ENCODE results near the gene ANKRD52. TPM values are rescaled to one million over a fixed set of nuclear protein-coding genes. Genes with fewer than 3 reads are reported as not detected.
A peak's percentile ranks its signal among the peaks of the same experiment; 100 is the strongest.

The ANKRD52 gene
- polyA plus RNA-seq, 1 donor (not counting 4 experiments of a cell fraction or from before 2014, with no cell fraction given): 14.0 TPM

DNA sequence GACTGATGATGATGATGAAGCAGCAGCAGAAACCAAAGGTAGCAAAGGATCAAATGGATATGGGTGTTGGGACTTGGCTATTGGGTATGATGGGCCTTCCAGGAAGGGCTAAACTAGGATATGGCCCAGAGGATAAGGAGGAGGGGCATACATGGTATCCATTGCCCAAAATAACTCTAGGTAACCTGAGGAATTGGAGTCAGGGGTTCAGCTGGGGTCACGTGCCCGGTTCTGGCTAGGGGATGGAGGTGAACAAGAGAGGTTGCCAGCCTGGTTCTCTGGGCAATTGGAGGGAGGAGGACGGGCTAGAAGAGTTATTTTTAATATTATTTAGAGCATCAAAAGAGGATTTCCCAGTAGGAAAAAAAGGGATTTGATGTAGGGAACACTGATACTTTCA is 2.7 kb upstream of the ANKRD52 start:
- no peak overlapping the region for H3K4me3 ChIP-seq (ENCODE audit: control insufficient read depth in 2 of 3, extremely low read depth in 1 of 3, insufficient read depth in 2 of 3, low read depth in 1 of 3, low read length in 3 of 3)
- H3K9me3 ChIP-seq (ENCODE audit: control insufficient read depth, low read depth, low read length): no peaks in the 10 kb centered on the region
- dilution Hi-C loops (cut with MboI; ENCODE audit: extremely low pct_ligation_motif_present, low sequenced_read_pairs): no loop called here
- peaks cover 4 to 5% of the 10 kb centered on the region in 2 experiments for H3K36me3 ChIP-seq (ENCODE audit: control insufficient read depth in 2 of 2, extremely low read depth in 1 of 2, insufficient read depth in 2 of 2, low read length in 2 of 2)
- H3K4me2 ChIP-seq (ENCODE audit: control insufficient read depth, extremely low read depth, insufficient read depth, low read depth, low read length): no peak overlapping the region
- peak overlapping the region; percentile 76 for H3K27ac ChIP-seq (ENCODE audit: control insufficient read depth, insufficient read depth, low read length)
- TF ChIP-seq EZH2 (IDR thresholded peaks at IDR 0.05; ENCODE audit: low read length): no peak
- TF ChIP-seq, protein P1, sequence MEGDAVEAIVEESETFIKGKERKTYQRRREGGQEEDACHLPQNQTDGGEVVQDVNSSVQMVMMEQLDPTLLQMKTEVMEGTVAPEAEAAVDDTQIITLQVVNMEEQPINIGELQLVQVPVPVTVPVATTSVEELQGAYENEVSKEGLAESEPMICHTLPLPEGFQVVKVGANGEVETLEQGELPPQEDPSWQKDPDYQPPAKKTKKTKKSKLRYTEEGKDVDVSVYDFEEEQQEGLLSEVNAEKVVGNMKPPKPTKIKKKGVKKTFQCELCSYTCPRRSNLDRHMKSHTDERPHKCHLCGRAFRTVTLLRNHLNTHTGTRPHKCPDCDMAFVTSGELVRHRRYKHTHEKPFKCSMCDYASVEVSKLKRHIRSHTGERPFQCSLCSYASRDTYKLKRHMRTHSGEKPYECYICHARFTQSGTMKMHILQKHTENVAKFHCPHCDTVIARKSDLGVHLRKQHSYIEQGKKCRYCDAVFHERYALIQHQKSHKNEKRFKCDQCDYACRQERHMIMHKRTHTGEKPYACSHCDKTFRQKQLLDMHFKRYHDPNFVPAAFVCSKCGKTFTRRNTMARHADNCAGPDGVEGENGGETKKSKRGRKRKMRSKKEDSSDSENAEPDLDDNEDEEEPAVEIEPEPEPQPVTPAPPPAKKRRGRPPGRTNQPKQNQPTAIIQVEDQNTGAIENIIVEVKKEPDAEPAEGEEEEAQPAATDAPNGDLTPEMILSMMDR (optimal IDR thresholded peaks at IDR 0.05 in 1 of 3, IDR thresholded peaks at IDR 0.05 in 1 of 3, conservative IDR thresholded peaks at IDR 0.05 in 1 of 3; ENCODE audit: extremely low read depth in 1 of 3, insufficient read depth in 2 of 3, low read length in 3 of 3): no peak
- H3K4me1 ChIP-seq (ENCODE audit: control insufficient read depth, extremely low read depth, insufficient read depth, low read length): peaks cover 36% of the 10 kb centered on the region
- no peaks in the 10 kb centered on the region for H3K27me3 ChIP-seq (ENCODE audit: control insufficient read depth, extremely low read depth, insufficient read depth, low read length)
- peaks cover 21% of the 10 kb centered on the region for H3K79me2 ChIP-seq (ENCODE audit: control insufficient read depth, insufficient read depth, low read length)
- DNase-seq (ENCODE audit: low read depth, low spot score) (no peak), FAIRE-seq (no peak)
- H4K20me1 ChIP-seq (ENCODE audit: control insufficient read depth, extremely low read depth, insufficient read depth, low read length): no peaks in the 10 kb centered on the region
- H2AFZ ChIP-seq (ENCODE audit: control insufficient read depth, low read length): no peak overlapping the region
- no peaks in the 10 kb centered on the region for H3K9me1 ChIP-seq (ENCODE audit: control insufficient read depth, extremely low read depth, insufficient read depth, low read length)
- H3K9ac ChIP-seq (ENCODE audit: control insufficient read depth, extremely low read depth, insufficient read depth, low read length): no peak overlapping the region

DNA sequence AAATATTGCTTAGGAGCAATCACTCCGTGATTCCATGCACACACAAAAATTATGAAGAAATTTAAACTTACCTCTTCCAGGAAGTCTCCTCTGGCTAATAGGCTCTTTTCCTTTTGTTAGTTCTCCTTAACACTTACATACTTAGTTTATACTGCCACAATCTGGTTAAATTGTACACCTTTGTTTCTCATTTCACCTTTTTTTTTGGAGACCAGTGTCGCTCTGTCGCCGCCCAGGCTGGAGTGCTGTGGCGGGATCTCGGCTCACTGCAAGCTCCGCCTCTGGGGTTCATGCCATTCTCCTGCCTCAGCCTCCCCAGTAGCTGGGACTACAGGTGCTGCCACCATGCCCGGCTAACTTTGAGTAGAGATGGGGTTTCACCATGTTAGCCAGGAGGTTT is 2.2 kb upstream of the ANKRD52 start:
- Histone ChIP-seq H2AFZ (ENCODE audit: control insufficient read depth, low read length) (no peak overlapping the region), H3K4me3 (ENCODE audit: control insufficient read depth in 2 of 3, extremely low read depth in 1 of 3, insufficient read depth in 2 of 3, low read depth in 1 of 3, low read length in 3 of 3) (no peak overlapping the region), H3K27ac (ENCODE audit: control insufficient read depth, insufficient read depth, low read length) (no peak overlapping the region), H3K9ac (ENCODE audit: control insufficient read depth, extremely low read depth, insufficient read depth, low read length) (no peak overlapping the region), H3K4me1 (ENCODE audit: control insufficient read depth, extremely low read depth, insufficient read depth, low read length) (peaks cover 36% of the 10 kb centered on the region), H3K27me3 (ENCODE audit: control insufficient read depth, extremely low read depth, insufficient read depth, low read length) (no peaks in the 10 kb centered on the region), H3K36me3 (ENCODE audit: control insufficient read depth in 2 of 2, extremely low read depth in 1 of 2, insufficient read depth in 2 of 2, low read length in 2 of 2) (peaks cover 7 to 11% of the 10 kb centered on the region in 2 experiments), H3K4me2 (ENCODE audit: control insufficient read depth, extremely low read depth, insufficient read depth, low read depth, low read length) (no peak overlapping the region), H4K20me1 (ENCODE audit: control insufficient read depth, extremely low read depth, insufficient read depth, low read length) (no peaks in the 10 kb centered on the region), H3K79me2 (ENCODE audit: control insufficient read depth, insufficient read depth, low read length) (peaks cover 26% of the 10 kb centered on the region), H3K9me3 (ENCODE audit: control insufficient read depth, low read depth, low read length) (no peaks in the 10 kb centered on the region), H3K9me1 (ENCODE audit: control insufficient read depth, extremely low read depth, insufficient read depth, low read length) (no peaks in the 10 kb centered on the region)
- no peak for DNase-seq (ENCODE audit: low read depth, low spot score)
- no peak for TF ChIP-seq EZH2 (IDR thresholded peaks at IDR 0.05; ENCODE audit: low read length)
- TF ChIP-seq, protein P1 (optimal IDR thresholded peaks at IDR 0.05 in 1 of 3, IDR thresholded peaks at IDR 0.05 in 1 of 3, conservative IDR thresholded peaks at IDR 0.05 in 1 of 3; ENCODE audit: extremely low read depth in 1 of 3, insufficient read depth in 2 of 3, low read length in 3 of 3): no peak
- dilution Hi-C loops (cut with MboI; ENCODE audit: extremely low pct_ligation_motif_present, low sequenced_read_pairs): no loop called here
- no peak for FAIRE-seq
